NCI-H2196 (cell line): ENCODE measurements around the gene IRGQ.
"Not testable (repeated sequence)": the region's sequence is repeated elsewhere in the genome, so short reads cannot be mapped to it uniquely, and the experiment has no call there.

Experiments used
- DNase-seq: peaks from one replicate; lab custom pipeline; 2025; ENCODE audit not compliant: unreplicated experiment; lab: John Stamatoyannopoulos, UW

IRGQ gene

DNA sequence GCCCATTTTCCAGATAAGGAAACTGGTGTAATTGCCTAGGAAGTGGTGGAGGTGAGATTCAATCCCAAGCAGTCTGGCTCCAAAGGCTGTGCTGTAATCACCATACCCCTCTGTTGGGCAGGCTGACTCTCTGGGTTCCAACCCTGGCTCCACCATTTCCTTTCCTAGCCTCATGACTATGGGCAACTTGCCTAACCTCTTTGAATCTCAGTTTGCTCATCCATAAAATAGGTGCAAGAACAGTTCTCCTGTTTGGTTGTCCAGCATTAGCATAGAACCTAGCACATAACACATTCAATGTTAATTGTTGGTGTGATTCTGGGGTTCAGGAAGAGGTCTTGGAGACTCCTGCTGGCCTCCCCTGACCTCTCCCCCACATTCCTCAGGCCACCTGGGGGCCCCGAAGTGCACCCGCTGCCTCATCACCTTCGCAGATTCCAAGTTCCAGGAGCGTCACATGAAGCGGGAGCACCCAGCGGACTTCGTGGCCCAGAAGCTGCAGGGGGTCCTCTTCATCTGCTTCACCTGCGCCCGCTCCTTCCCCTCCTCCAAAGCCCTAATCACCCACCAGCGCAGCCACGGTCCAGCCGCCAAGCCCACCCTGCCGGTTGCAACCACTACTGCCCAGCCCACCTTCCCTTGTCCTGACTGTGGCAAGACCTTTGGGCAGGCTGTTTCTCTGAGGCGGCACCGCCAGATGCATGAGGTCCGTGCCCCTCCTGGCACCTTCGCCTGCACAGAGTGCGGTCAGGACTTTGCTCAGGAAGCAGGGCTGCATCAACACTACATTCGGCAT, 2.7 kb upstream of the IRGQ start:
- DNase-seq, result no peak

DNA sequence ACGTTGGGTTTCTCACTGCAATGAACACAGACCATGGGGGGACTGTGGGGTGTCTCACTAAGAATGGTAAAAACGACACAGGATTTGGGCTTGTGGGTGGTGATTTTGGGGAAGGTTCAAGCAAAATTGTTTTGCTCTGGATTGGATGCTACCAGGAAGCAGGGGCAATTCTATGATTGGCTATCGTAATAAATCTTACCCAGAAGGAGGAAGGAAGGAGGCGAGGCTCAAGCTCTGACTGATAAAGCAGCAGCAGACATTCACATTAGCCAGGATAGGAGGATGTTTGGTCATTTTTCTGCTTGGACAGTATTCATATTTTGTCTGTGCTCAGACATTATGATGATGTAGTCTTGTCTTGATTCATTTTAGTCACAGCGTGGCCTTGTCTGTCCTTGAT, 1.9 kb upstream of the IRGQ start:
- no peak for DNase-seq

DNA sequence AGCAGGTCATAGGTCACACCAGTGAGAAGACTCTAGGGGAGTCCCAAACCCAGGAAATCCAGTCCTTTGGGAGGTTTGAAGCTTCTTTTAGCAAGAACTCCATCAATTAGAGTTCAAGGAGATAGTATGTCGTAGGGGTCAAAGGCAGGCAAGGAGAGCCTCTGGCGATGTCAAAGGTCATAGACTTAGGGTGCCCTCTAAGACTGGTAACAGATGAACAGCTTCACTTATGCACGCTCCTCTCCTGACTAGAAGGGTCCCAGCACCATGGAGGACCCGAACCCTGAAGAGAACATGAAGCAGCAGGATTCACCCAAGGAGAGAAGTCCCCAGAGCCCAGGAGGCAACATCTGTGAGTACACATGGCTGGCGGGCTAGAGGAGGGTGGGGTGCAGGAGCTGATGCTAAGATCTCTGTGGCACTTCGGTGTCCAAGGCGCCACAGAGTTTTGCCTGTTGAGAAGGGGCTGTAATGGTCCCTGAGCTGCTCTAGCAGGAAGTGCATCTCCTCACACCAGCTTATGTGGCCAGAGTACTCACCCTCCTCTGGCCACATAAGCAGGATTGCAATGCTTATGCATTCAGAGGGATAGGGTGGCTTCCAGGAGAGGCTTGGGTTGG, 1.0 kb upstream of the IRGQ start:
- DNase-seq, result no peak

DNA sequence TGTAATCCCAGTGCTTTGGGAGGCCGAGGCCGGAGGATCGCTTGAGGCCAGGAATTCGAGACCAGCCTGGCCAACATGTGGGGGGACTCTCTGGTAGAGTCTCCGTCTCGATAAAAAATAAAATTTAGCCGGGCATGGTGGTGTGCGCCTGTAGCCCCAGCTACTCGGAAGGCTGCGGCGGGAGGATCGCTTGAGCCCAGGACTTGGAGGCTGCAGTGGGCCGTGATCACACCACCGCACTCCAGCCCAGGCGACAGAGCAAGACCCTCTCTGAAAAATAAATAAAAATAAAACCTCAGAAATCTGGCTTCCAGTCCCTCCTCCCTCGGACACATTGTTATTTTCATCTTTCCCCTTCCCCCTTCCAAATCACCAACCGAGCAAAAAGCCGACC, 332 bp downstream of the IRGQ start:
- DNase-seq, result no peak

DNA sequence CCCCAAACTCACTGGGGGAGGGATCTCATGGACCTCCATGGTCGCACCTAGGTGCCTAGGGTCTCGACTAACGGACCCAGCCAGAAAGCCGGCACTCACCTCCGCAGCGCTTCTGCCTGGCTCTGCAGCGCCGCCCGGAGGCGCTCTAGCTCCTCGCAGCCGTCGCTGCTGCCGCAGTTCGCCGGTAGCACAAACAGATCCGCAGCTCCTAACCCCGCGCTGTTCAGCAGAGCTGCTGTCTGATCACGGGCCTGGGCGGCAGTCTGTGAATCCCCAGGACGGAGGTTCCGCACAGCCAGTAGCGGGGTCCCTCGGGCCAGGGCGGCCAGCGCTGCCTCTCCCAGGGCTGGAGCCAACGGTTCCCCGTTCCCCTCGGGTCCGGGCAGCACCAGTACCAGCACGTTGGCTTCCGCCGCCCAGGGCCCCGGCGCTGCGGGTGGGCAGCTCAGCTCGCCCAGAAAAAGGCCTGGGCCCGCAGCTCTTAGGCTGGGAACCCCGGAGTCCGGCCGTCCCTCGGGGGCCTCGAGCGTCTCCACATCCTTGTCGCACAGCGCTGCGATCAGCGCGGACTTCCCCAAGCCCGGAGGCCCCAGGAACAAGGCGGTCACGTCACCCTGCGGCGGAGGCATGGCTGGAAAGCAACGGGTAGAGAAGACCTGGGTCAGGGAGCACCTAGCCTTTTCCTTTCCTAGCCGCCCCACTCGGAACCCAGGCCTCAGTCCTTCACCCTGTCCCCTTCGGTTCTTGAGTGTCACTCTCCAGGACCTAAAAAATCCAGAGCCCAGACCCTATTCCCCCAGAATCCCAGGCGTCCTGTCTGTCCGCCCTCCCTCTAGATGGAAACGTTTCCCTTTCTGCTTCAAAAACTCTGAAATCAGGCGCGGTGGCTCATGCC, 977 bp downstream of the IRGQ start:
- peak; percentile 76 for DNase-seq

DNA sequence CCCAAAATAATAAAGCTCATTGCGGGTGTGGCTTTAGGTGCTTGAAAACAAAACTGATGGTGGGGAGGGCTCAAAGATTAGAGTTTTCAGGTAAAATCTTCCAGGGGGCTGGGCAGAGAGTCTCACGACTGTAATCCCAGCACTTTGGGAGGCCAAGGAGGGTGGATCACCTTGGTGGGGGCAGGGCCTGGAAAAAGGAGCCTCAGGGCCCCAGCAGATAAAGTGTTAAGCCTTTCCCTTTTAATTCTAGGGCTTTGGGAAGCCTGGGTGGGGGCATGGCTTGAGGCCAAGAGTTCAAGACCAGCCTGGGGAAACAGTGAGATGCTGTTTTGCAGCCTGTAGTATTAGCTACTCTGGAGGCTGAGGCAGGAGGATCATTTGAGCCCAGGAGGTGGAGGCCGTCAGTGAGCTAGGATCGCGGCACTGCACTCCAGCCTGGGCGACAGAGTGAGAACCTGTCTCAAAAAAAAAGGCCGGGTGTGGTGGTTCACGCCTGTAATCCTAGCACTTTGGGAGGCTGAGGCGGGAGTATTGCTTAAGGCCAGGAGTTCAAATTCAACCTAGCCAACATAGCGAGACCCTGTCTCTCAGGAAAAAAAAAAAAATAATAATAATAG, 1.7 kb downstream of the IRGQ start:
- DNase-seq, result no peak

DNA sequence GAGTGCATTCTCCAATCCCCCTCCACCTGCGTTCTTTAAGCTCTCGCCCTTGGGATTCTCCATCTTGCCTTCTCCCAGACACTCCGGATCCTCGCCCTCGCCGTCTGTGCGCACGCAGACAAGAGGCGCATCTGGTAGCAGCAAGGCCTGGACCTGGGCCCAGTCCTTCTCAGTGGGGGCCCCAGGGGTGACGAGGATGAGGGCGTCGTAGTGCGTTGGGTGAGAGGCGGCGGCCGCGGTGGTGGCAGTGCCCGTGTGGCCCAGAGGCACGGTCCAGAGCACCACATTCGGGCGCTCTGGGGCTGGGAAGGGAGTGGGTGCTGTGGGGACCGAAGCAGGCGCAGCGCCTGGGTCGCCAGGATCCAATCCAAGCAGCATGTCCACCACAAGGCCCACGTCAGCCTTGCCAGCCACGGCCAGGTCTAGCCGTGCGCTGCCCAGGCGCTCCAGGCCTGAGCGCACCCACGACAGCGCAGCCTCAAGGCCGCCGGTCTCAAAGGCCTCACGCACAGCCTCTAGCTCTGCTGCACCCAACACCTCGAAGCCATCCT, 3.1 kb downstream of the IRGQ start:
- no peak for DNase-seq

DNA sequence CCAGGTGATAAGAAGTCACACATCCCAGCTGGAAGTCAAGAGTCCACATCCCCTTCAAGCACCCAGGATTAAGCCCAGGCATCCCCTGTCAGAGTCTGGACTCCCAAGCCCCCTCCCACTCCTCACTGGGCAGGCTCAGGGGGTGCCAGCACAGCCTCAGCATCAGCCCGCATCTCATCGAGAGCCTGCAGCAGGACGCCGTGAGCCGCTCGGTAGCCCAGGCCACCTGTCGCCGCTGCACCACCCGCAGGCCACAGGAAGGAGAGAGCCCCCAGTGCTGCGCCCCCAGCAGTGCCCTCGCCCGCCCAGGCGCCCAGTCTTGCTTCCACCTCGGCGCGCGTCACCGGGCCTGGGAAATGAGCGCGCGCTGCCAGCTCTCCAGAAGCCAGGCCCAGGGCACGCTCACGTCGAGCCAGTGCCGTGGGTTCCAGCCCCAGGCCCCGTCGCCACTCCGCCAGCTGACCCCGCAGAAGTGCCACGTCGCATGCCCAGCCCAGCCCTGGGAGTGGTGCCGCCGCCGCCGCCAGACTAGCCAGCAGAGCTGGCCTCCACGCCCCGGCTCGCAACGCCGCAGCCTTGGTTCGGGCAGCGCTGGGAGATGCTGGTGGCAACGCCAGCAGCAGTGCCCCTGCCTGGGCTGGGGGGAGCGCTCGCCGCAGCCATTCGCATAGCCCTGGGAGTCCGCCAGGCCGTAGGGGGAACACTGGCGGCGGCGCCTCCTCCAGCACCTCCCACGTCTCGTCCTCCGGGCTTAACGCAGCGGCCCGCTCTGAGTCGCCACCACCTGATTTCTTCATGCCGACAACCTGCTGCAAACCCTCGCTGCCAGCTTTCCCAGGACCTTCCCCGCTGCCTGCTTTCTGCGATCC, 3.8 kb downstream of the IRGQ start:
- DNase-seq, result no peak

DNA sequence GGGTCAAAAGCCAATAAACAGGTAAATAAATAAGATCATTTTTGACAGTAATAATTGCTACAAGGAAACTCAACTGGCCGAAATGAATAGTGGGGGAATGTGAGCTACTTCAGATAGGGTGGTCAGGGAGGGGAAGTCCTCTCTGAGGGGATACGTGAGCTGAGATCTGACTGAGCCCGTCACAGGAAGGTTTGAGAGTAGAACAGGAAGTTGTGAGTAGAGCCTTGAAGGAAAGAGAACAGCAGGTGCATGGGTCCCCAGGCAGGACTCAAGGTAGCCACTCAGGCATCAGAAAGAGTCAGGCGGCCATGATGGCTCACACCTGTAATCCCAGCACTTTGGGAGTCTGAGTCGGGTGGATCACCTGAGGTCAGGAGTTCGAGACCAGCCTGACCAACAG, 6.3 kb downstream of the IRGQ start:
- DNase-seq, result no peak

DNA sequence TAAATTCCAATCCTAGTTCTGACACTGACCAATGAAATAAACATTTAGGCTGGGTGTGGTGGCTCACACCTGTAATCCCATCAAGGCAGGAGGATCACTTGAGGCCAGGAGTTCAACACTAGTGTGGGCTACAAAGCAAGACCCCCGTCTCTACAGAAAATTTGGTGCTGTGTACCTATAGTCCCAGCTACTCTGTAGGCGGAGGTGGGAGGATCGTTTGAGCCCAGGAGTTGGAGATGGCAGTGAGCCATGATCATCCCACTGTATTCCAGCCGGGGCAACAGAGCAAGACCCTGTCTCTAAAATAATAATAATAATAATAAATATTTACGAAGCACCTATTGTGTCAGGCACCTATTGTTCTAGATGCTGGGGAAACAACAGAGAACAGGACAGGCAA, 6.7 kb downstream of the IRGQ start:
- no peak for DNase-seq

DNA sequence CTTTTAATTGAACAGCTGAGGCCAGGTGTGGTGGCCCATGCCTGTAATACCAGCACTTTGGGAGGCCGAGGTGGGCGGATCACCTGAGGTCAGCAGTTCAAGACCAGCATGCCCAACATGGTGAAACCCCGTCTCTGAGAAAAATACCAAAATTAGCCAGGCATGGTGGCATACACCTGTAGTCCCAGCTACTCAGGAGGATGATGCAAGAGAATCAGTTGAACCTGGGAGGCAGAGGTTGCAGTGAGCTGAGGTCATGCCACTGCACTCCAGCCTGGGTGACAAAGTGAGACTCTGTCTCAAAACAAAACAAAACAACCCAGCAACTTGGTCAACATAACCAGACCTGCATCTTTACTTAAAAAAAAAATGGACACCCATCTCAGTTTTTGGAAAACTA, 8.9 kb downstream of the IRGQ start:
- DNase-seq, result not testable (repeated sequence)

DNA sequence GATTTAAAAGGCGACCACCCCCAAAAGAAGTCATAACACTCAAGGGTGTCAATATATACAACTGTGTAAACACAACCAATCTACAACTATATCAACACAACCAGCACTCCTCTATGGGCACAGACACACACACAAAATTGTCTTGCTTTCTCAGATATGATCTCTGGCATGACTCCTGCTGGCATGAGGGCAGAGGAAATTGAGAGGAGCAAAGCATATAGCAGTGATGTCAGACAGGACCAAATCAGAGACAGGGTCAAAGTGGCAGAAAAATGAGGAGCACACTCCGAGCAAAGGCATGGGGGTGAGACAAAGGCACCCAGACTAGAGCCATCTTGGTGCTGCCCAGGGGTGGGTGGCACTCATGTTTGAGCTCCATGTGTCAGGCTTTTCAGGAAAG, 9.6 kb downstream of the IRGQ start:
- DNase-seq, result no peak

DNA sequence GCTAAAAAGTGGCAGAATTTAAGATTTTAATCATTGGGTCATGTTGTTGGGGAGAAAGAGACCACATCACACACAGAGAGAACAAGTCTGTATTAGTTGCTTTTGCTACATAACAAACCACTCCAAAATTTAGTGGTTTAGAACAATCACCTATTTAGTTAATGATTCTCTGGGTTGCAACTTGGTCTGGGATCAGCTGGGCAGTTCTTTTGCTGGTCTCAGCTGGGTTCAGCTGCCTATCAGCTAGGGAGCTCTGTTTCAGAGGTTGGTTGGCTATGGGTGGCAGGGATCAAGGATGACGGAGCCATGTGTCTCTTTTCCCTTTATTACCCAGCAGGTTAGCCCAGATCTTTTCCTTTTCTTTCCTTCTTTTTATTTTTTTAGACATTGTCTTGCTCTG, 11.4 kb downstream of the IRGQ start:
- no peak for DNase-seq

DNA sequence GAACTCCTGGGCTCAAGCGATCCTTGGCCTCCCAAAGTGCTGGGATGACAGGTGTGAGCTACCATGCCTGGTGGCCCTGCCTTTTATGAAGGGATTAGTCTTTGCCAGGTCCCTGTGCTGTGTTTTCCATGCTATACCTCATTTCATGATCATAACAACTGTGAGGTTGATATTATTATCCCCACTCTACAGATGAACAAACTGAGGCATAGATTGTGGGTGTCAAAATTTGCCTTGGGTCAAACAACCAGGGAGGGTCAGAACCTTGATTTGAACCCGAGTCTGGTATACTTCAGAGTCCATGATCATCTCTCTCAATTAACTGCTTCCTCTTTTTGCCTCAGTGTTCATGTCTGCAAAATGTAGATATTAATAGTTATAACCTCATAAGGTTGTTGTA, 13.4 kb downstream of the IRGQ start:
- no peak for DNase-seq

DNA sequence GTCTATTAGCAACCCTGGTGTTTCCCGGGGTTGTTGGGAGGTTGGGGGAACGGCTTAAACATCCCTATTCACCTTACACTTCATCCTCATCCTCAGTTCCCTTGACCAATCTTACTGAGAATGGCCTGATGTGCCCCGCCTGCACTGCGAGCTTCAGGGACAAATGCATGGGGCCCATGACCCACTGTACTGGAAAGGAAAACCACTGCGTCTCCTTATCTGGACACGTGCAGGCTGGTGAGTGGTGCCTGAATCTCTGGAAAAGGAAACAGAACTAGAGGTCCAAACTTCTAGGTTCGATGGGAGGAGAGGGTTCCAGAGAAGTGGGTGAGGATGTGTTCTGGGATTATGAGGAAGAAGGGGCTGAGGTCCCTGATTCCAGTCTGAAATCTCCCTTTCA, 14.5 kb downstream of the IRGQ start:
- DNase-seq, result no peak

DNA sequence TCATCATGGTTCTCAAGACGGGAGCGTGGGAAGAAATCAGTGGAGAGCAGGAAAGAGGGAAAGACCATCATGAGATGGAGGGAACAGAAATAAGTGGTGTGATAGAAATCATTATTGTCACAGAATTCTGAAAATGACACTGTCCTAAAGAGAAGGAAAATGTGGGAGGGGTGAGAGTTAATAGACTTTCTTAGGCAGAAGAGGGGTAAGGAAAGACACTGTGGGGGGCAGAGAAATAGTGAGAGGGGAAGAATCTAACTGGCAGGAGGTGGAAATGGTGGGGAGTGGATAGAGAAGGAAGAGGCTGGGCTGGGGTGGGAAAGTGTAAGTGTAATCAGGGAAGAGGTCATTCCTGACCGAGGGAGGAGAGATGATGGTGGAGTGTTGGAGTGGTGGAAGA, 17.1 kb downstream of the IRGQ start:
- DNase-seq, result no peak

DNA sequence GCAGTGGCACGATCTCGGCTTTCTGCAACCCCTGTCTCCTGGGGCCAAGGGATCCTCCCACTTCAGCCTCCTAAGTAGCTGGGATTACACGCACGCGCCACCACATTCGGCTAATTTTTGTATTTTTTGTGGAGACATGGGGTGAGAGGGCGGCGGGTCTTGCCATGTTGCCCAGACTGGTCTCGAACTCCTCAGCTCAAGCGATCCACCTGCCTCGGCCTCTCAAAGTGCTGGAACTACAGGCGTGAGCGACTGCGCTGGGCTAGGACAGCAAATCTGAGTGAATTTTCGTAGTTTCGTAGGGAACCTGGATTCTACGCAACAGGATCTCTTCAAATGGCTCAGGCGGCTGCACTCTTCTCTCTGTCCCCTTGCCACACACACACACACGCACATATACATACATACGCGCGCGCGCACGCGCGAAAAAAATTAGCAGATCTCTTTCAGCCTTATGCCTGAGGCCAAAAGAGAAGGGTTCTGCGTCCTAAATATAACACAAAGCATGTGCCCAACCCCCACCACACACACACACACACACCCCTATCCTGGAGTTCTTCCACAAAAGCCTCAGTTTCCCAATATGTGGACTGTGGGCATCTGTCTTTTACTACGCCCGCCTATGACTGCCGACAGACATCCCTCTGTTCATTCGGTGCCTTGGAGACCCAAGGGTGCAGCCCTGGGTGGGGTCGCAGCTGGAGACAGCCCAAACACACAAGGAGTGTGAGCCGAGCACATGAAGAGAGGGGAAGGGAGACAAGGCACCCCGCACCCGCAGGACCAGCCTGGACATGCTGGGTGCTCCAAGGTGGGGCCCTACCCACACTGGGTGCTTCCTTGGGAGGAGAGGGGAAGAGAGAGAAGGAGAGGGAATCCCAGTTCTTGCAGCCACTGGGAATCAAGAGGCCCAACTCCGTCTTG, 19.7 kb downstream of the IRGQ start:
- no peak for DNase-seq

DNA sequence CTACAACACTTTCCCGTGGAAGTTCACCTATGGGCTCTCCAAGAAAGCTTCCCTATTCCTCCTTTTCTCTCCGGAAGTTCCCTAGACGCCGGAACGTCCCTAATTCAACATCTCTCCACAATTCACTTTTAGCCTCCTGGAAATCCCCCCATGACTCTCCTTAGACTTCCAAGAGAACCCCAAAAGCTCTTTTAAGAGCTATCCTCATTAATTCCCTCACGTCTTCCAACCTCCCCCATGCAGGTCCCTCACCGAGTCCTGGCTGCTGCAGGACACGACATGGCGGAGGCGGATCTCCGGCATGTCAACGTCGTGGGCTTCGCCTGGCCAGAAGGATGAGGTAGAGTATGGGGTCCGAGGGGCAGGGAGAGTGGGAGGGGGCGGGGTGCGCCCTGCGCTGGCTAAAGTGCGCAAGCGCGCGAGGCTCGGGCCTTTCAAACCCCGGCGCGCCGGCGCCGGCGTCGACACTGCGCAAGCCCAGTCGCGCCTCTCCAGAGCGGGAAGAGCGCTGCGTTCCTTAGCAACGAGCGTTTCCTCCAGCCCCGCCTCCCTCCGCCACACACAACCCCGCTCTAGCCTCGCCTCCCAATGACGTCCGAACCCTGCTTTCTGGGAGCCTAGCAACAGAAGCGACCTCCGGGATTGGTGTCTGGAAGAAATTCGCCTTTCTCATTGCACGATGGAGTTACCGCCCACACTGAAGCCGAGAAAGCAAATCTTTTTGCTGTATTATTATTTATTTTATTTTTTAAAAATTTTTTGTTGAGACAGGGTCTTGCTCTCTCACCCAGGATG, 20.6 kb downstream of the IRGQ start, which contains the start of the genes PINLYP and XRCC1:
TSS of gene PINLYP (plus strand) at position 646 of the 795 bp plus-strand sequence. CDS start 1,391 bp downstream, outside the sequence.
TSS of gene XRCC1 (minus strand) at position 372 of the 795 bp plus-strand sequence. CDS start at position 303, 69 bp downstream.
- DNase-seq, result peak; percentile 99
